CD1c-positive myeloid dendritic cell (primary cell): ENCODE results near the gene FOXN3.
"Not testable (repeated sequence)": the region's sequence is repeated elsewhere in the genome, so short reads cannot be mapped to it uniquely, and the experiment has no call there.

Experiments used
- DNase-seq: peaks from one replicate; pipeline ENCODE4 v3.0.0-alpha.2; 2016; ENCODE audit errors: extremely low spot score

FOXN3 gene

DNA sequence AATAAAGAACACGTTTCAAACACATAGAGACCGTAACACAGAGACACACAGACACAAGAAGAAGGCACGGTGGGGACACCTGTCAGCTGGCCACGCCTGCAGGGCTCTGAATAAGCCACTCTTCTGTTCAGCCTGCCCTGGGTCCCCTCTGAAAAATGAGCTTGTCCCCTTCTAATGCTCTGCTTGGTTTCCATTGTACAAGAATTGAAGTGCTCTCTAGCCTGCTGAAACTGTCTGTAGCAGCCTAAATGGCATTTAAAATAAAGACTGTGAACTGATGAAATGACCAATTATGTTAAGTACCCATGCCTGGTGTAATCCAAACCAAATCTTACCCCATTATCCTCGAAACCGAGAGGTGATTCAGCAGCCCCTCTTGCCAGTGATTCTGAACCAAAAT is 139.8 kb downstream of the FOXN3 start:
- no peak for DNase-seq

DNA sequence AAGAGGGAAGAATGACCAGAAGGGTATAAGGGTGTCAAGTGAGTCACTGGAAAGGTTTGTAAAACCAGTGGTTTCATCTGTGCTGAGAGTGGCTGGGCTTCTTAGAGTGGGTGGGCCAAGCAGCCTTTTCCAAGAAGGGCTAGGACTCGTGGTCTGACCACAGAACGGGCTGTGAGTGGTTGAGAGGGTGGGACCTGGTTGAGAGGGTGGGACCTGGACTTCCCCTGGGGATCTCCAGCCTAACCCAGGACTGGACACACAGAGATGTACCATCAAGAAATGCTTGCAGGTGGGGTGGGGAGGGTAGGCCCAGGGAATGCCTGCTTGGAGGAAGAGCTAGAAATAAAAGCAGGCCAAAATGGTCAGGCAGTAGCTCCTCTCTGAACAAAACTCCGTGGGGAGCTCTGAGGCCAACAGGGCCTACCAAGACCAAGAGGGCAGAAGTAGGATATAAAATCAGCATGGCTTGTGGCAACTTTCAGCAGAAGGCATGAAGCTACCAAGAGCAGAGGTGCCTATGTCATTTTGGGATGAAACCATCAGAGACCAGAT is 140.5 kb downstream of the FOXN3 start:
- peak; percentile 88 for DNase-seq

DNA sequence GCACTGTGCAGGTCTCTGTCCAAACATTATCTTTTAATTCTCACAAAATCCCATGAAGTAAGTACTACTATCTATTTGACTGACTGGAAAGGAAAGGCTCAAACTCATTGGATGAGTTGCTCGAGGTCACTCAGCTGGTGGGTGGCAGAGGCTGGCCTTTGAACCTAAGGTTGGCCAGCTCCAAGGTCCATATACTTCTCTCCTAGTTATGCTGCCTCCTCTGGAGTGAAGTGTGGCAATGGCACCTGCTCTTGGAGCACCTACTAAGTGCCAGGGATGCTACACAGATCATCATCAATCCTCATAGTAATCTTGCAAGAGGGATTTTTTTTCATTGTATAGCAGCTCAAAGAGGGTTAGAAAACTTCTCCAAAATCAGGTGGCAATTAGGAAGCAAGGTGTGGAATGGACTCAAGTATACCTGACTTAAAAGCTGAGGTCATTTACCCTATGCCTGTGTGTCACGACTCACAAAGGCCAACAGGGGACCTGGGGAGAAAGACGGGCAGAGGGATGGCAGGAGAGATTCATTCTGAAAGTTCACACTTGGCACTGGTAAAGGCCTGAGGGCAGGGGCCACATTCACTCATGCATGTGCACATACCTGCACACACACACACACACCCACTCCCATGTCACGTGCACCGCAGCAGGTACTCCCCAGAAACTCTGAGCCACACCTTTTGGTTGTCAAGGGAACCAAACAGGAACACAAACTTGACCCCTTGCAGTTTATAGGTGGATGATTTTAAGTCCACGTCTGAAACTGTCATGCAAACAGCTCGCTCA is 146.4 kb downstream of the FOXN3 start:
- no peak for DNase-seq

DNA sequence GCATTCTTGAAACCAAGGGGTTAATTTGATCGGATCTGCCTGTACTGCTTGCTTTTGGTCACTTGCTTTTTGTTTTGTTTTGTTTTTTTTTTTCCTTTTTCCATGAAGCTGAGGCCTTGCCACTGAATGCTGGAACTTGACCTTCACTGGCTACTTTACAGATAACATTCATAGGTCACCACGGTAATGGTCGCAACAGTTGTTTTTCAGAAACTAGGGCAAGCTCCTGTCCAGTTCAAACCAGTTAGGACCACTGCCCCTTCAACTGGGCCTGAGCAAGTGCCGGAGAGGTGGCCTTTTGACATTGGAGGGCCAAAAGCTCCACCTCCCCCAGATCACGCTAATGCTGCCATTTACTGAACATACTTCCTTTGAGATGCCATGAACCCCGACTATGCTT is 147.6 kb downstream of the FOXN3 start:
- no peak for DNase-seq

DNA sequence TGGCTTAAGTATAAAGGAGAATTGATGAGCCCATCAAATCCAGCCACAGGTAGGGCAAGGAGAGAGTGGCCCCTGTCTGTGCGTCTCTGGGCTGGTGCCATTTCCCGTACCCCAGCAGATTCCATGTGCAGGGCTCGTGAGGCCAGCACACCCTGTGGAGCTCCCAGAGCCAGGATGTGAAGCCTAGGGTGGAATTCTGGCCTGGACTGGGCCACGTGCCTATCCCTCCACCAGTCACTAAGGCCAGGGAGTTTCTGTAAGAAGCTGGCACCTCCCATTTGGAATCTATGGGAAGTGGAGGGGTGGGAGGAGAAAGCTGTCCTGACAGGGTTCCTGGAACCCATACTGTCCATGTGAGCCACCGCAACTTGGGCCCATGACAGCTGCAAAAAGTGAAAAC is 148.5 kb downstream of the FOXN3 start:
- DNase-seq = no peak

DNA sequence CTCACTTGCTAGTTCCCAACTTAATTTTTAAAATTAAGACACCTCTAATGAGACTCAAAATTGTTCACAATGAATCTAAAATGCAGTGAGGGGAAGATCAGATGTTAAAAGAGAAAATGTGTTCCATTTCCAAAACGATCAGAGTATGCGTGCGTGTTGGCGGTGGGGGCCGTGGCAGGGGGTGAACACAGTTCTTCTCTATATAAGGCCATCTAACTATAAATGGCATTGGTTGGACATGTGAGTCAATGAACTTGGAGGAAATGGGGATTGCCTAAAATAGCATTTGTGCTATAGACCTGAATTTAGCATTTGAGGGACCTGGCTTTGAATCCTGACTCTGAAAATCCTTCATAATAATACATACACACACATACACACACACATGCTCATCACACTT is 149.4 kb downstream of the FOXN3 start:
- DNase-seq = no peak

DNA sequence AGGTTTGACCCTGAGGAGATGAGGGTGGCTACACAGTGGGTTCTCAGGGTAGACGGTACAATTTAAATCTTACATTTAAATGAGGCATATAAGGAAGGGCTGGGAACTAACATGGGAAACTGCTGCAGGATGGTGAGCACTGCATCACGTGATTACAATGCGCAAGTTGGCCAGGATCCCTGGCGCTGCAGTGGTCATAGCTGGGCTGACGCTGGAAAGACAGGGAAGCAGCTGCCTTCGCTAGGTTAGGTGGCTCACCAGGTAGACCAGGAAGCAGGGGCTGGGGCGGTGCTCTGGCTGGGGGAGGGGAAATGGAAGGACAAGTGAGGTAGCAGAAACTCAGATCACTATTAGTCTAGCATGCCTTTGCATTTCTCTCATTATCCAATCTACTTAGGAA is 149.9 kb downstream of the FOXN3 start:
- DNase-seq = no peak

DNA sequence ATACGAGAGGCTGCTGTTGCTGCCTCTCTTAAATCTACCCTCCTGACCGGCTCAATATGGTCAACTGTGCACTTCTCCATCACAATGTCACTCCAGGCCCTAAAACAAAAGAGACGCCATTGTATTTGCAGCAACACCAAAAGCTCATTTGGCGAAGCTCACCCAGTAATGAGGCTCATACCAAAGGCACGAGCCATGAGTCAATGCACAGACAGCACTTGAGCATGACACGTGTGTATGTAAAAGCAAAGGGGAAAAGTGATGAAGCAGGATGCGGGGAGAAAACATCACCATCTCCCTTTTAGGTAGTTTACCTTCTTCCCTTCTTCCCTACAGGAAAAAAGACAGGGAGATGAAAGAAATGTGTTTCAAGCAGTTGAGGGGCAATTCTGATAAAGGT is 150.3 kb downstream of the FOXN3 start:
- no peak for DNase-seq

DNA sequence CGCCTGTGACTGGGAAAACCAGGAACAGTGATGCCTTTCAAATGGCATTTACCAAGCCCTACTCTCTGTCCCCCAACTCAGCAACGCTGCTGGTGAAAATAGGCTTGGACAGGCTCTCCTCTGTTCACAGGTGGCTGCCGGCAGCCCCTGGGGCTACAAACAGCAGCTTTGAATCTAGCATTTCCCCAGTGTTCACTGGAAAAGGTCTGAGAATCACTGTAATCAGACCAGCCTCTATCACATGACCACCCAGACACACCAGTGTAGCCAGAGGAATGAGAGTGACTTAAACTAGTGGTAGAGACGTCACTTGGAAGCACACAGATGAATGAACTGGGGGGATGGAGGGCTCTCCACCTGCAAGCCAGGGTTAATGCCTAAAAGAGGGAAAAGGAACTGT is 151.8 kb downstream of the FOXN3 start:
- DNase-seq = no peak

DNA sequence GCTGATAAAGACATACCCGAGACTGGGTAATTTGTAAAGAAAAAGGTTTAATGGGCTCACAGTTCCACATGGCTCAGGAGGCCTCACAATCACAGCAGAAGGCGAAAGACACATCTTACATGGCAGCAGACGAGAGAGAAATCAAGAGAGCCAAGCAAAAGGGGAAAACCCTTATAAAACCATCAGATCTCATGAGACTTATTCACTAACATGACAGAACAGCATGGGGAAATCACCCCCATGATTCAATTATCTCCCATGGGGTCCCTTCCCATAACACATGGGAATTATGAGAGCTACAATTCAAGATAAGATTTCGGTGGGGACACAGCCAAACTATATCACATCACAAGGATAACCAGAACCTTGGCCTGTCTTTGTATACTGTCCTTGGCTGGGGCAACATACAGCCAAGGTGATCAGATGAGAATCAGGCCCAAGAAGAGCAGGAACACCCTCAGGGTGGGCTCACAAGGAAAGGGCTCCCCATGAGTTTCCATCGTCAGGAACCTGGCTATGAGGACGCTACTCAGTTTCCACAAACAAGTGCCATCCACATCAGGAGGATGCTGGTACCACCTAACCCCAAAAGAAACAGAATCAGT is 152.7 kb downstream of the FOXN3 start:
- no peak for DNase-seq

DNA sequence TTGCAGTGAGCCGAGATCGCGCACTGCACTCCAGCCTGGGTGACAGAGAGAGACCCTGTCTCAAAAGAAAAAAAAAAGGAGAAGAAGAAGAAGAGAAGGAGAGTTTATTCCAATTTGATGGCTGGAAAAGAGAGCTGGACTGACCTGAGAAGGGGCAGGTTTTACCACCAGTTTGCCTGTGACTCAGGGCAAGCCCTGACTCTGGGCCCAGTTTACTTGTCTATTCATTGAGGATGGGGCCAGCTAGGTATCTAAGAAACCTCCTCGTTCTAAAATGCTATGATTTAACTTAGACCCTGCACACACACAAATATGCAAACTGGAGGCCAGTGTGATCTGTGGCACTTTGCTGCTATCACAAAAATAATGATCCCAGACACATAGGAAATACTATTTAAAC is 155.0 kb downstream of the FOXN3 start:
- no peak for DNase-seq

DNA sequence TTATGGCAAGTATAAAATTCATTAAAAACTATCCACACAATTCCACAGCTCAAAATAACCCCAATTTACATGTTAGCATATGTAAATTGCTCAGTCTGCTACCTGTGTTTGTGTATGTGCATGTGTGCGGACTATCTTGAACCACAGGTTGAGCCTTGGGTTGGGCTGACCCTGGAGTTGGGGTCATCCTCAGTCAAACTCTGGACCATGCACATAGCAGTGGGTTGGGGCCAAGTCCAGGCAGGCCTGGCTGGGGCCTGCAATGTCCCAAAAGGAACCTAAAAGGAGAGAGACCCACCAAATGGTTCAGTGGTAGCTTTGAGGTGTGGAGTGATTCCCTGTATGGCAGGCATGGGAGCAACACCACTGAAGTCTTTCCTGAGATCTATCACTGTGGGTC is 156.1 kb downstream of the FOXN3 start:
- no peak for DNase-seq

DNA sequence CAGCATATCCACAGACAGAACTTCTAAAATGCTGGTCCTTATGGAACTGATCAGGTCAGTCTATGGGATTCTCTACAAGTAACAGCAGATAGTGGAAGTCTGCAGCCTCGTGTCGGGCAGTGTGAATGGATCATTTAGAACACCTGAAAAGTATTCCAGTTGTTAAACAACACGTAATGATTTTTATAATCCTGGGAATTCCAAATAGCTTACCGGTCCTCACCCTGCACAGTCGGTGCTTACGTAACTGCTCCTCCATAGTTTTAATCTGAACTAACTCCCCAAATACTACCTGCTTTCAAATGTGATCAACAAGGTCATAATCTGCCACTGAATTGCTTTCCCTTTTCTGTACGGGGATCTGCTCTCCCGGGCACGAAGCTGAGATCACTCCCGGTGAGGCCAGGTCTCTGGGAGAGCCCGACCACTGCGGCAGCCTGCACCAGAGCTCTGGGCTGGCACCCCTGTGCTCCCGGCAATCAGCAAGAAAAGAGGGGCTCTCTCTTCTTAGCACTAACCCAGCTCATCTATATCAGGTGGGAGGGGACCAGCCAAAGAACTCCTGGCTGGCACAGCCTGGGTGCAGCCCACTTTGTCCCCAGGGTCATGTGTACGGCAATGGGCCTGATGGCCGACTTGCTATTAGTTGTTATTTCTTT is 157.0 kb downstream of the FOXN3 start:
- DNase-seq = no peak

DNA sequence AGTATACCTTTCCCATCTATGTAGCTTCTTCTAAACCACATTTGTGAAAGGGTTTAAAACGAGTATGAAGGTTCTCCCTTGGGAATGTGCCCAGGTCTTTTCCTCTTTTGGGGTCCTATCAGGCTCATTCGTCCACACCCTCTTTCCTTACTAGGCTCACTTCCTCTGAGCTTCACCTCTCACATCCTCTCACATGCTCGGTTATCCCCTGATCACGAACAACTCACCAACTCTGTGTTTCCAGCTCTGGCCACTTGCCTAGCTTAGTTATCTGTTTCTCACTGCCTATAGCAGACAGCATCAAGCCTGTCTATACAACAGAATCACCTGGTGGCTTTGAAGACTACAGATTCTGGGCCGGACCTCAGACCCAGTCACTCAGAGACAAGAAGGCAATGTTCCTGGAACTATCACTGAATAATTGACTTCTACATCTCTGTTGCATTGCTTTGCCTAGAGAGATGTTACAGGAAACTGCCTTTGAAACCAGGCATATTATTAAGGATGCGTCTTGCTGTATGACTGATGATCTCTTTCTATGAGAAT is 158.2 kb downstream of the FOXN3 start:
- no peak for DNase-seq

DNA sequence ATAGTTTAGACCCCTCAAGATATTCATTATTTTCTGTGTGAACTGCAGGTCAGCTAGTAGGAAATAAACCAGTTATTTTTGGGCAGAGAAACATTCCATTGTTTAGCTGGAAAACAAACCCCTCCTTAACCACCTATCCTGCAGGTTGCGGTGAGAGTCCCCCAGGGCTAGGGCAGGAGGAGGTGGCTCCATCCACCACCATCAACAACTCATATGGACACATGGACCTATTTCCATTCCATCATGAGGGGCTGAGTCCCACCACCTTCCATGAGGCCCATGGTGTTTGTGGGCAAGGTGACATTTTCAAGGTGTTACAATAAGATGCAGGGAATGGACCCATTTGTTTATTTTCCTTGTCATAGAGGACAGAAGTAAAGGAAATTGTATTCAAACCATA is 160.1 kb downstream of the FOXN3 start:
- no peak for DNase-seq

DNA sequence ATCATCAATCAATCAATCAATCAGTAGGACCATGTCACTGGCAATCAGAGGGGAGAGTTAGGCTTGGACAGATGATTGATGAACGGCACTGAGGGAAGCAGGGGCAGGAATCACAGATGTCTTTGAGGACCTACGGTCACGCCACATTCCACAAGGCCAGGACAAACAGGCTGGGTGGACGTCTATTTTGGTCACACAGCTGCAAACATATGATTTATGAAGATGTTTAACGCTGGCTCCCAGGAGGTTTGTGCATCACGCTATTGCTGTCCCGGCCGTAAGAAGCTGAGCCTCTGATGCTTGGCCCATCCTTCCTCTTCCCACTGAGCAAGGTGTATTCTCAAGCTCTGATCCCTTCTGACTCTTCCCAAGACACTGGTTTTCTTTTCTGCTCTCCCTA is 160.8 kb downstream of the FOXN3 start:
- no peak for DNase-seq

DNA sequence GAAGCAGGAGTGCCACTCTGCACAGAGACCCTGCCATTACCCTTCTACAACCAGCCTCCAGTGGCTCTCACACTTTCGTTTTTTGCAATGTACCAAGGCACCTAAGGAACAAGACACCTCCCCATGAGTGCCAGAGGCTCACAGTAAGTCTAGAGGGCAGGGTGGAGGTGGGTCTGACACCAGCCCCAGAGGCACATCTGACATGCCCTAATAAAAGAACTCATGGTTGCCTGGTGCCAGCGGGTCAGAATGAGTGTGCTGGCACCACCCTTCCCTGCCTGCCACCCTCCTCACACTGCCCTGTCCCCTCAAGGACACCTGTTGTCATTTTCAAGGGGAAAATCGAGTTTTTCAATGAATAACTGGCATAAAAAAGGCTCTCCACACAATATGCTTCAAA is 161.2 kb downstream of the FOXN3 start:
- DNase-seq = no peak

DNA sequence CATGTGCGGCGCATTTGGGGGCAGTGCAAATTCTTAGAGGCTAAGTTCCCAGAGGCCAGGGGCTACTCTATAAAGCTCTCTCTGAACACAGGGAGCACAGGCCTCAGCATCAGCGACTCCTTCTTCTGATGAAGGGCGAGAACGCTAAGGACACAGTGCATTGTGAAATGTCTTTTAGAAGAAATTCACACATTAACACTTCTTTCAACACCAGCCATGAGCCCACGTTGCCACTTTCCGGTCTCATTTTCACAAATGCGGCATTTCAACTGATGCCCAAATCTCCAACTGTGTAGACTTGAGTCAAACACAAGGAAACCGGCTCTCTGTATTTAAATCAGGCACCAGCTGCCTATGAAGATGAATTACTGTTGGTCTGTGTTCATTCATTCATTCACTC is 162.0 kb downstream of the FOXN3 start:
- no peak for DNase-seq

DNA sequence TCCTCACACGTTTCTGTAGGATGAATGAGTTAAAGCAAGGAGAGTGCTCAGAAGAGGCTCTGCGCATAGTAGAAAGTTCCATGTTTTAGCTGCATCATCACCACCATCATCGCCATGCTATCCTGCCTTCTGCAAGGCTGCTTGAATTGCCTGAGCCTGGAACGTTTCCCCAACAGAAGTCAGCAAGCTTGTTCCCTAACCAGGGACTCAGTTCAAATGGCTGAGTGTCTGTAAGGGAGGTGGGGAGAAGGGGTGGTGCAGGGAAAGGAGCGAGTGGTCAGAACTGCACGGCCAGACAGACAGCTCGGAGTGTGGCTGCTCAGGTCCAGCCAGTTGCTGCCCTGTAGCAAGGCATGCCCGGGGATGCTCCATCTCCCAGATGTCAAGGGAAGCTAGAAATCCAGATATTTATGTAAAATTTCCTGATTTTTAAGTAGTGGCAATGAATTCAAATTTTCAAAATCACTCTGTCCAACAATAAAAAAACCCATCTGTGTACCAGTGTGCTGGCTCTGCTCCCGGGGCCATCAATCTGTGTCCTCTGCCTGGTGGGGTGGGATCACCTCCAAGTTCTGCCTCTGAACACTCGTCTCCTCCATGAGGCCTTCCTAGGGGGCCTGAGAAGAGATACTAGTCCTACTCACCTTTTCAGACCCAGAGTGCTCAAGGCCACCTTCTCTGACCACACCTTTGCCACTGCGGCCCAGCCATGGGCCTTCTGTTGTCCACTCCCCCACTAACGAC is 162.7 kb downstream of the FOXN3 start:
- no peak for DNase-seq

DNA sequence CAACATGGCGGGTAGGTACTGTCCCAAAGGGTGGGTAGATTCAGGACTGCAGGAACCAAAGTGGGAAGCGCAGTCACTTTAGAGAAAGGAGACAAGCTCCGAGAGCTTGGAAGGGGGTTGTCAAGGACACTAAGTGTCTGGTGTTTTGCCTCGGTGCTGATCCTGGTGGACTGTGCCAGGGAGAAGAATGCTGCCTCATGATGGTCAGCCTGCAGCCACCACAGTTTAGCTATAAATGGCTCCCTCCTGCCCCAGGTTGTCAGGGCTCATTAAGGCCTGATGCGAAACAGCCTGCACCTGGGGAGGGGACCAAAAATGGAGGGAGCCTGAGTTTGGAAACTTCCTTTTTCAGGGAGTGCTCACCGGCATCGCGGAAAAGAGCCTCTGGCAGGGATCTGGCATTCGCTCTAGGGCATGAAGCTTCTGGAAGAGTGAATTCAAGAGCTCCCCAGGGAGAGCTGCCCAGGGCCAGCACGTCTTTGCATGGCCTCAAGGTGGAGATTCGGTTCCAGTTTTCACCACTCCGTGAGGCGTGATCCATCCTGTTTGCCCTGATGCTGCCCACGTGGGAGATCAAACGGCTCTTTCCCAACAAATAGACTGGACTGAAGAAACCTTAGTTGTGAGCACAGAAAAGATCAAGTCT is 164.0 kb downstream of the FOXN3 start:
- peak; percentile 33 for DNase-seq

DNA sequence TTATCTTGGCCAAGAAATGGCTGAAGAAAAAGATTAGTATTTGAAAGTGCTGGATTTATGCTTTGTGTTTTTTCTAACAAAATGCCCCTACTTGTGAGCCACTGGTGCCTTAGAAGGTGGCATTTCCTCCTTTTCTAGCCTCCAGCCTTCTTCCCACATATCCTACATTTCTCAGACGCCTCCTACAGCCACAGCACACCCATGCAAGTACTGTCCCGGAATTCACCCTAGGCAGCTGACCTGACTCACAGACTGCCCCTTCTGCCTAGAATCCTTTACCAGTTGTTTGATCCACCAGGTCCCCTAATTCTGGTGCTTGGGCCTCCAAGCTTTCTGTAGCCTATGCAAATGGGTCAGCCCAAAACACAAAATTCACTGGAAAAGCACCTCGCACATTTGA is 166.0 kb downstream of the FOXN3 start:
- DNase-seq = peak; percentile 70

DNA sequence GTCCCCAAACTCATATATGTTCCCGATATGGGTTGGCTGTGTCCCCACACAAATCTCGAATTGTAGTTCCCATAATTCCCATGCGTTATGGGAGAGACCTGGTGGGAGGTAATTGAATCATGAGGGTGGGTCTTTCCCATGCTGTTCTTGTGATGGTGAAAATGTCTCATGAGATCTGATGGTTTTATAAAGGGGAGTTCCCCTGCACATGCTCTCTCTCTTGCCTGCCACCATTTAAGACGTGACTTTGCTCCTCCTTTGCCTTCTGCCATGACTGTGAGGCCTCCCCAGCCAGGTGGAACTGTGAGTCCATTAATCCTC is 166.4 kb downstream of the FOXN3 start:
- DNase-seq = not testable (repeated sequence)
